Measurements from ENCODE around the gene TXNL4A.
"Not testable (repeated sequence)": the region's sequence is repeated elsewhere in the genome, so short reads cannot be mapped to it uniquely, and the experiment has no call there.

TXNL4A gene

DNA sequence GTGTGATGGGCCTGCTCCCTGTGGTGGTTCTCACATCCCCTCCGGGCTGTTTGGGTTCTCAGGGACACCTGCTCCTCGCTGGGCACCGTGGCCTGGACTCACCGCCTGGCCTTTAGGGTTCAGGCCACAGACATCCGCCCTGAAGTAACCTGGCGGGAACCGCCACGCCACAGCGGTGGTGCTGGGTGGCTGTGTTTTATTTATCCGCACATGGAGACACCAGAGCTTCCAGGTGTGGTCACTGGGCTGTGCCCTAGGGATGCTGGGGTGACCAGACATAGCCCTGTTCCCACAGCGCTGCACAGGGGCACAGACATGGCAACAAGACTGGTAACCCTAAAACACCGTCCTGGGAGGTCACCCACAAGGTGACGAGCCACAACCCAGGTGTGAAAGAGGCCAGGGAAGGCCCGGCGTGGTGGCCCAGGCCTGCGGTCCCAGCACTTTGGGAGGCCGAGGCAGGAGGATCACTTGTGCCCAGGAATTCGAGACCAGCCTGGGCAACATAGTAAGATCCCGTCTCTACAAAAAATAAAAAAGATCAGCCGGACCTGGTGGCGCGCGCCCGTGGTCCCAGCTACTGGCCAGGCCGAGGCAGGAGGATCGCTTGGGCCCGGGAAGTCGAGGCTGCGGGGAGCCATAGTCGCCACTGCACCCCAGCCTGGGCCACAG is 24.6 kb downstream of the TXNL4A start:
- no peak for DNase-seq

DNA sequence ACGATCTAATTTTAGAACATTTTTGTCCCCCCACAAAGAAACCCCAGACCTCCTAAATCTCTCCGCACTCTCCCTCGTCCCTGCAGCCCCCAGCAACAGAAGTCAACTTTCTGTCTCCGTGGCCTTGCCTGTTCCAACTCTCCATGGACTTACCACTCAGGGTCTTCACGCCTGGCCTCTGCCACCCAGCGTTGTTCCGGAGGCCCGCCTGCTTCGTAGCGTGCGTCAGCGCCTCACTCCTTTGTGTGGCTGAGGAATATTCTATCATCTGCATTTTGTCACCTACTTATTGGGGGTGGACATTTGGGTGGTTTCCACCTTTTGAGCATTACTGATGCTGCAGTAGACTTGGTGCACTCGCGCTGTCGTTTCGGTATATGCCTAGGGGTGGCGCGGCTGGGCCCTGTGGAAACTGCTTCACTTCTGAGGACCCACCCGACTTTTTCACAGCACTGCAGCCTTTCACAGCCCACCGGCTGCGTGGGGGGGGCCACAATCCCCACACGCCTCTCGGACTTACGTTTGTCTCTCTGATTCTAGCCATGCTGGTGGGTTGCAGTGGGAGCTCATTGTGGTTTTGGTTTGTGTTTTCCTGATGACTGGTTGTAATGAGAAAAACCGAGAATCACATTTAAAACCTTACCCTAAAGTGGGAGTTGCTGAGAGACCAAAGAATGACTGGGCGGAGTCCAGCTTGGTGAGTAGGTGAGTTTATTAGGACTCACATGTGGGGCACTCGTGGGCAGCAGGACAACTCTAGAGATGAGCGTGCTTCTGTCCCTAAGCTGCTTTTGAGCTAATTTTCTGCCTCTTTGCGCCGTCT is 25.3 kb downstream of the TXNL4A start:
- no peak for DNase-seq

DNA sequence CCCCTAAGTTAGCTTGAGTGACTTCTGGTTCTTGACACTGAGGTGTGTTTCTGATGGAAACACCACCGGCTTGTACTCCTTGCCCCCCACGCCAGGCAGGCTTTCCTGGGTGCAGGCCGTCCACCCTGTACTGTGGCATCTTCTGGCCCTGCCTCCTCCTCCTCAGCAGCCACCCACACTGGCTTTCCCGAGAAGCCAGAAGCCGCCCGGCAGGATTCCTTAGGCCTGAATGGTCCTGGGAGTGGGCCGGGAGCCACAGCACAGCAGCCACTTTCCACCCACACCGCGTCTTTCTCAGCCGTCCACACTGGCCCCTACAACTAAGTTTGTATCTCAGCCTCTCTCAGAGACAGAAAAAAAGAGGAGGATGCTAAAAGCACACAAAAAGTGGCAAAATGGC is 26.1 kb downstream of the TXNL4A start:
- no peak for DNase-seq

- no peak for DNase-seq
These were observed 26.7 kb downstream of the TXNL4A start for GRCh38 chr18:79961527-79962291.

- no peak for DNase-seq
These were observed 27.3 kb downstream of the TXNL4A start for GRCh38 chr18:79960921-79961526.

- DNase-seq = not testable (repeated sequence)
These were observed 28.1 kb downstream of the TXNL4A start for GRCh38 chr18:79960161-79960801.

DNA sequence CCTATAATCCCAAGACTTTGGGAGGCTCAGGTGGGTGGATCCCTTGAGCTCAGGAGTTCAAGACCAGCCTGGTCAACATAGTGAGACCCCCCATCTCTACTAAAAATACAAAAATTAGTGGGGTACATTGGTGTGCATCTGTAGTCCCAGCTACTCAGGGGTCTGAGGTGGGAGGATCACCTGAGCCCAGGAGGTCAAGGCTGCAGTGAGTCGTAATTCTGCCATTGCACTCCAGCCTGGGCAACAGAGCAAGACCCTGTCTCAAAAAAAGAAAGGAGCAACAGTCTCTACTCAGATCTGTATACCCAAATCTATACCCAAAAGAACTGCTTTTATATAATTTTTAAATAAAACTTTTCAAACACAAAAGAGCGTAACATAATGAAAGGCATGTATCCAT is 29.4 kb downstream of the TXNL4A start:
- no peak for DNase-seq

- no peak for DNase-seq
These were observed 32.1 kb downstream of the TXNL4A start for GRCh38 chr18:79956276-79956675.

DNA sequence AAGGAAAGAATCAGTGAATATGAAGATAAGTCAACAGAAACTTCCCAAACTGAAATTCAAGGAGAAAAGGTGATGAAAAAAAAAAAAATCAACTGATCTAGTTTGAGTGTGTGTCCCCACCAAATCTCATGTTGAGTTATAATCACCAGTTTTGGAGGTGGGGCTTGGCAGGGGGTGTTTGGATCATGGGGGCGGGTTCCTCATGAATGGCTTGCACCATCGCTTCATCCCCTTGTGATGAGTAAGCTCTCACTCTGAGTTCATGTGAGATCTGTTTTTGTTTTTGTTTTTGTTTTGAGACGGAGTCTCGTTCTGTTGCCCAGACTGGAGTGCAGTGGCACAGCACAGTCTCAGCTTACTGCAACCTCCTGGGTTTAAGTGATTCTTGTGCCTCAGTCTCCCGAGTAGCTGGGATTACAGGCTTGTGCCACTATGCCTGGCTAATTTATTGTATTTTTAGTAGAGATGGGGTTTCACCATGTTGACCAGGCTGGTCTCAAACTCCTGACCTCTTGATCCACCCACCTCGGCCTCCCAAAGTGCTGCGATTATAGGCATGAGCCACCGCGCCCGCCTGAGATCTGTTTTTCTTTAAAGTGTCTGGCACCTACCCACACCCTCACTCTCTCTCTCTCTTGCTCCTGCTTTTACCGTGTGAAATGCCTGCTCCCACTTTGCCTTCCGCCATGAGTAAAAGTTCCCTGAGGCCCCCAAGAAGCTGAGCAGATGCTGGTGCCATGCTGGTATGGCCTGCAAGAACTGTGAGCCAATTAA is 32.9 kb downstream of the TXNL4A start:
- no peak for DNase-seq

DNA sequence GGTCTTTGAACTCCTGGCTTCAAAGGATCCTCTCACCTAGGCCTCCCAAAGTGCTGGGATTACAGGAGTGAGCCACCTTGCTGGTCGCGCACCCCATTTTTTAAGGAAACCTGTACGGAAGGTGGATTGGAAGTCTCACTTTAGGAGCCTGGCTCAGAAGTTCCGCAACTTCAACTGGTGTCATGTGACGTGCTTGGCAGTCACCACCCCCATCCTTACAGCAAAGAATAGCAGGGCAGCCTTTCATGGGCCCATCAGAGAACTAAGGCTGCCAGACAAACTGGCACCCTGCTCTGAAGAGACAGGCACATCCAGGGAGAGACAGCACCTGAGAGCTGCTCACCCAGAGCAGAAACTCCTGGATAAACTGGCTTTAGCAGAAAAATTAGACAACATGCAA is 33.6 kb downstream of the TXNL4A start:
- DNase-seq = no peak

DNA sequence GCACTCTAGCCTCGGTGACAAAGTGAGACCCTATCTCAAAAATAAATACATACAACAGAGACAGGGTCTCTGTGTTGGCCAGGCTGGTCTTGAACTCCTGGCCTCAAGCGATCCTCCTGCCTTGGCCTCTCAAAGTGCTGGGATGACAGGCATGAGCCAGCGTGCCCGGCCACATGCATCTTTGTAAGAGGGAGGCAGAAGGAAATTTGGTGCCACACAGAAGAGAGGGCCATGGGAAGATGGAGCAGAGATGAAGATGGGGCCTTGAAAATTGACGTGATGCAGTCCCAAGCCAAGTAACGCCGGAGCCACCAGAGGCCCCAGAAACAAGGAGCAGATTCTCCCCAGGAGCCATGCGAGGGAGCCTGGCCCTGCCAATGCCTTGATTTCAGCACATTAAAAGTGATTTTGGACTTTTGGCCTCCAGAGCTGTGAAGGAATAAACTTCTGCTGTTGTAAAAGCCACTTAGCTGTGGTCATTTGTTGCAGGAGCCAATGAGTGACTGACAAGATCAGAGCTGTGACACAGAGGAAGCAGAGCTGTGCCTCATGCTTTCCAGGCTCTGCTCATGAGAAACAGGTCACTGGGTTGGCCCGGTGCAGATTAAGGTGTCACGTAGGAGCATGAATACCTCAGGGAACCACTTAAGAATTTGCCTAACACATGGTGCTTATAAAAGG is 34.3 kb downstream of the TXNL4A start:
- no peak for DNase-seq

DNA sequence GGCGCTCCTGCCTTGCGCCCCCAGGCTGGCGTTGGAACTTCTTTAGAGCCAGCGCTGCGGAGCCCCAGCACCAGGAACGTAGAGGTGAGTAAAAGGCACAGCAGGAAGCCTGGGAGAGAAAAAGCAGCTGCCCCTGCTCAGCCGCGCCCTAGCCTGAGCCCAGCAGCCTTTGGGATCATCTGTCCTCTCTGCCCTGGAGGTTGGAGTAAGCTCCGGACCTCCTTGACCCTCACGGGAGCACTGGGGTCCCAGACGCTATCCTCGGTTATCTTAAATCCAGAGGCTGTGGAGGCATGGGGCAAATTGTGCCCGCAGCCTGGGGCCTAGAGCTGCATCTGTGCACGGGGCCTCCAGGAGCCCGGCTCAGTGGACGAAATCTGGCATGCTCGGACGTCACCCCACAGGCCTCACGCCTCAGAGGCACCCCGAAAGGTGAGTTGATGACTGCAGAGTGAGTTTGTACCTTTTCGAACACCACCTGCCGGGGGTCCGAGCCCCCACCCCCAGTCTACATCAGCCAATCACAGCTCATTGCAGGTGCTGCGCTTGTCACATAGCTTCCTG is 35.3 kb downstream of the TXNL4A start:
- DNase-seq = no peak

DNA sequence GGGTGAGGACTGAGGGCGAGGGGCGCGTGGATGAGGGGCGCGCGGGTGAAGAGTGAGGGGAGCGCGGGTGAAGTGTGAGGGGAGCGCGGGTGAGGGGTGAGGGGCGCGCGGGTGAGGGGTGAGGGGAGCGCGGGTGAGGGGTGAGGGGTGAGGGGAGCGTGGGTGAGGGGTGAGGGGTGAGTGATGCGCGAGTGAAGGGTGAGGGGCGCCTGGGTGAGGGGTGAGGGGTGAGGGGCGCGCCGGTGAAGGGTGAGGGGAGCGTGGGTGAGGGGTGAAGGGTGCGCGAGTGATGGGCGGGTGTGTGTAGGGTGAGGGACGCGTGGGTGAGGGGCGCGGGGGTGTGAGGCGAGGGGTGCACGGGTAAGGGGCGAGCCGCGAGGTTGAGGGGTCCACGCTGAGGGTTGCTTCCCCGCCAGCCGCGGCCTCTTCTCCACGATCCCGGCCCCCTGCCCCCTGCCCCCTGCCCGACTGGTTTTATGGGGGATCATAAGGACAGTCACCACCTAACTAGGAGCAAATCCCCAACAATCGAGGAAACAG is 35.8 kb downstream of the TXNL4A start:
- DNase-seq = no peak

GRCh38 chr18:79951545-79952455 is 36.6 kb downstream of the TXNL4A start, which contains the start of gene SLC66A2:
TSS of gene SLC66A2 (minus strand) at chr18:79951653. CDS start at chr18:79950926, 727 bp downstream.
- DNase-seq = peak; percentile 79

GRCh38 chr18:79950515-79951341 is 37.6 kb downstream of the TXNL4A start:
- DNase-seq = no peak

DNA sequence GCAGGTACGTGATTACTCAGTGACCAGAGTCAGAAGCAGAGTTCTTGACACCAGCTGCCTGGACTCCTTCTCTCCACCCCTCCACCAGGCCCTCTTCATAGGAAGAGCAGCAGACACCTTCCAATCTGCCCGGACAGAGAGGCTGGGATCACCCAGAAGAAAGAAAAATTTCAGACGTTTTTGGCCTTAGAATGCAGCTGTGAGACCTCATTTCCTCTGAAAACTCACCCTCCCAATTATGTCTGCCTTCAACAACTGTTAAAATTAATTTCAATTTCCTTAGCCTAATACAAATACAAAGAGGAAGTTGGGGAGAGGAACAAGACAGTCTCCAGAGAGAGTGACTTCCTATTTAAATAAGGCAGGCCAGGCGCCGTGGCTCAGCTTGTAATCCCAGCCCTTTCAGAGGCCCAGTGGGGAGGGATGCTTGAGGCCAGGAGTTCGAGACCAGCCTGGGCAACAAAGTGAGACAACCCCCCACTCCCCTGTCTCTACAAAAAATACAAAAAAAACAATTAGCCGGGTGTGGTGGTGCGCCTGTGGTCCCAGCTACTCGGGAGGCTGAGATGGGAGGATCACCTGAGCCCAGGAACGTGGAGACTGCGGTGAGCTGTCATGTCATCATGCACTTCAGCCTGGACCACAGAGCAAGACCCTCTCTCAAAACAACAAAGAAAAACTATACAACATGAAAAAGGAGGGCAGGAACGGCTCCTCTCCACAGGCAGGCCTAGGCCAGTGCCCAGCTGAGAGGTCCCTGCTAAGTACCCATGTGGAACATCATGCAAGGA is 38.5 kb downstream of the TXNL4A start:
- peak; percentile 59 for DNase-seq

- DNase-seq = no peak
These were observed 39.5 kb downstream of the TXNL4A start for GRCh38 chr18:79948719-79949411.

Data from GDM1 (cell line).